HG03097 (cell line): ENCODE measurements around the gene APOL4.
"Not testable (repeated sequence)": the region's sequence is repeated elsewhere in the genome, so short reads cannot be mapped to it uniquely, and the experiment has no call there.

Experiments used
- ATAC-seq: cut with Tn5 transposase; IDR thresholded peaks from one replicate; pipeline ENCODE4 v1.9.1; 2021; ENCODE audit not compliant: unreplicated experiment, low FRiP score

The APOL4 gene

DNA sequence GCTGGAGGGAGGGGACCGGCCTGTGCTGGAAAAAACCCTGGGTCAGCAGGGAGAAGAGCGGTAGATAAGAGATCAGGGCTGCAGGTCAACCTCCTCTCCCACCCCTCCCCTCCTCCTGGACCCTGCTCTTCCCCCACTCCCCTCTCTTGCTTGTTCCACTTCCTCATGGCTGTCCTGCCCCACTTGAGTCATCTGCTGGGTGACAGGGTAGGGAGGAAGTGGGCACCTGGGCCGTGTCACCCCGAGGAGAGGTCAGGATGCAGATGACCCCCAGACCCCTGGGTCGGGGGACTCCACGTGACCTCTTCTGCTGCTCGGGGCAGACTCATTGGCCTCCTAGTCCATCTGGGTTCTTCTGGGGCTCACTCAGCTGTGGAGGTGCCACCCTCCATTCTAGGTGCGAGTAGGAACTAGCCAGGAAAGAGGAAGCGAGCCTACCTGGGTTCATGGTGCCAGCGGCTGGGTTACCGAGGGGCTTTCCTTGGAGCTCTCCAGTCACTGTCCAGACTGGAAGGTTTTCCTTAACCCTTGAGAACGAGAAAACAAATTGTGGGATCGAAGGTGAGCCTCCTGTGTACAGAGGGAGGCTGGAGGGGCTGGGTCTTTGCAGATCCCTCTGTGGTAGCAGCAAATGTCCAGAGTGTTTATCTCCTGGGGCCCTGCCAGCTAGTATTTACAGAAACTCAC, 31.2 kb upstream of the APOL4 start:
- ATAC-seq: no peak

DNA sequence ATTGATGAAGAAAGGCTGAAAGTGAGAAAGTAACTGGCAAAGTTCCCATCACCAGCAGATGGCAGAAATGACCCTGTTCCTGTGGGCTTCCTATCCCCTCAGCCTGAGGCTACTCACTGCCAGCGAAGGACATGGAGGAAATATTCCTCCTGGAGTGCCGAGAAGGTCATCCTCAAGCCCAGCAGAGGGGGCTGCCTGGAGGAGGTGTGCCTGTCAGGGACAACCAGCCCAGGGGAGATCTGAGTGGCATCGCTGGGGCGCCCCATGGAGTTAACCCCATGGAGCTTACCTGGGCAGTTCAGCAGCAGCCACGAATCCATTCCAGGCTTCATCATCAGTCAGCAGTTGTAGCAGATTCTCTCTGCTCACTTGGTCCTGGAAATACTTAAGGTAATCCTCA, 29.4 kb upstream of the APOL4 start:
- ATAC-seq: not testable (repeated sequence)

DNA sequence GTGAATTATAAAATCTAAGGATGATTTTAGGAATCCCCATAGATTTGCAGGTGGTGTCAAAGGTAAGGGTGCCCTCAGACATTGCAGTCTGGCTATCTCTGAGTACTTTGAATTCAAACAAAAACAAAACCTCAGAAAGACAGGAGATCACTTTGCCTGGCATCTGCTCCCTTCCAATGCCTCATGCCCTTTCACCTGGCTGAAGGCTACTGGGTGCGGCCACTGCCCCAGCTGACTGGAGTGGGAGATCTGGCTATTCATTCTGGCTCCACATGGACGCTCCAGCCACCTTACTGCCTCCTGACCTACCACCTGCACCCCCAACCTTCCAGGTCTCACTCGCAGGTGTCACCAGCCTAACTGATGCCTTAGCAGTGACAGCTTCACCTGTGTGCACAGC, 28.0 kb upstream of the APOL4 start:
- ATAC-seq: not testable (repeated sequence)

DNA sequence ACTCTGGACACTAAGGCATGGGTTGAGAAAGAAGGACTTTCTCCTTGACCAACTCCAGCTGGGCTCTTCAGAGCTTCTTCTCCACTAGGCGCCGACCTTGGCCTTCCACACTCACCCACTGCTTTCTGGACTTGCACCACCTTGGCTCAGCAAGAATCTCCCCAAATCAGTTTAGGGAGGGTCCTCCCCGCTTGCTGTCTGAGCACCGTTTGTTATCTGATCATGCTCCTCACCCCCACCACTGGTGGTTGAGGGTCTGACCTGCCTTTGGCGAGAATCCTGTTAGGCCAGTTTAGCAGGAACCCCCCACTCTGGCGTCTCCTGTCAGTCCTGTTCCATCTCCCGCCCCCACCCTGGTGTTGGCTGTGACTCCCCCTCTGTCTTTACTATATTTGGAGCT, 27.3 kb upstream of the APOL4 start:
- ATAC-seq: no peak

DNA sequence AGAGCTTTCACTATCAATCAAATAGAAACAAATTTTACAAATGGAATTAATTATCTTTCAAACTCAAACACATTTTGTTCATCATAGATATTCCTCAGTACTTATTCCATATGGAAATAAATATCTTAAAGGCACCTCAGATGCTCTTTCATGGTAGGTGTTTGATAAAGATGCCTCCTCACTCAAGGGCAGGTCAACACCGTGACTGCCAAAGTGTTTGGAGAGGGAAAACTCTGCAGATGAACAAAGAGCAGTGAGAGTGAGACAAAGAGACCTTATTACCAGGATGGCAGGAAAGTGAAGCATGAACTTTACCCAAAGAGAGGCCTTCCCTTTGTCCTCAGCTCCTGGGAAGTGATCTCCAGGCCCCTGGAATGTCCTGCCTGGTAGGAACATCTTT, 26.8 kb upstream of the APOL4 start:
- ATAC-seq: not testable (repeated sequence)

DNA sequence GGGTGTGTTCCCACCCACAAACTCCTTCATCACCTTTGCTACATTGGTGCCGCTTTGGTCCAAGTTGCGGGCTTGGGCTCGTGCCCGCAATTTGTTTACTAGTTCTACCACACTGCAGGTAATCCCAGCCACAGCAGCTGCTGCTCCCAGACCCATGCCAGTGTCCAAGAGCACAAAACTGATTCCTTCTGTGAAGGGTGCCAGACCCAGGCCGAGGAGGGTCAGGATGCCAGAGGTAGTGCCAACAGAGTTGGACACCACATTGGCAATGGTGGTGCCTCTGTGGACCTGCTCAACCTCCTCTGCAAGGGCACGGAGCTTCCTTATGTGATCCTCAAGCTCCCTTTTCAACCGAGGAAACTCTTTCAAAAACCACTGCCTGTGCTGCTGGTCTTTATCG, 26.2 kb upstream of the APOL4 start:
- no peak for ATAC-seq

DNA sequence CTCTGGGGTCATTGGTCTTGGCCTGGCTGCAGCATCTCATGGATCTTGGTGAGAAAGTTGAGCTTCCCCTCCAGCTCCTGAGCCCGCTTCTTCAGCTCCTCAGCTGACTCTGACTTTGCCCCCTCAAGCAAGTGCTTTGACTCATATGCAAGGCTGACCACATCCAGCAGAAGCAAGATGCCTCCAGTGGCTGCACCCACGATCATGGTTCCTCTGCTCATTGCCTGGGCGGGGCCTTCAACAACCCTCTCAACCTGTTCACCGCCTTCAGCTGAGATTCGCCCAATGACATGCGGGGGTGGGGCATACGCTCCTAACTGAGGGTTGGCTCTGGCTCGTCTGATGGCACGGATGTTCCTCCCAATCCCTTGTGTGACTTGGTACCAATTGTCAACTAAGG, 25.8 kb upstream of the APOL4 start:
- no peak for ATAC-seq

DNA sequence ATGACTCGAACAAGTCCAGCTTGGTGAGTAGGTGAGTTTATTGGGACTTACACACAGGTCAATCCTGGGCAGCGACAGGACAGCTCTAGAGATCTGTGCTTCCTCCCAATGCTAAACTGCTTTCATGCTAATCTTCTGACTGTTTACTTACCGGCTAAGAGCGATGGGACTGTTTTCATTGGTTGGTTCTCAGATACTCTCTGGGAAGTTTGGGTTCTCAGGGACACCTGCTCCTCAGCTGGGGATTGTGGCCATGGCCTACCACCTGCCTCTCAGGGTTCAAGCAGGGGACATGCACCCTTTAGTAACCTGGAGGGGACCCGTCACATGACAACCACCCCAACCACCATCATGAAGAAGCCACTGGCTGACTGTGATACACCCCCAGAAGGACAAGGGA, 24.6 kb upstream of the APOL4 start:
- no peak for ATAC-seq

DNA sequence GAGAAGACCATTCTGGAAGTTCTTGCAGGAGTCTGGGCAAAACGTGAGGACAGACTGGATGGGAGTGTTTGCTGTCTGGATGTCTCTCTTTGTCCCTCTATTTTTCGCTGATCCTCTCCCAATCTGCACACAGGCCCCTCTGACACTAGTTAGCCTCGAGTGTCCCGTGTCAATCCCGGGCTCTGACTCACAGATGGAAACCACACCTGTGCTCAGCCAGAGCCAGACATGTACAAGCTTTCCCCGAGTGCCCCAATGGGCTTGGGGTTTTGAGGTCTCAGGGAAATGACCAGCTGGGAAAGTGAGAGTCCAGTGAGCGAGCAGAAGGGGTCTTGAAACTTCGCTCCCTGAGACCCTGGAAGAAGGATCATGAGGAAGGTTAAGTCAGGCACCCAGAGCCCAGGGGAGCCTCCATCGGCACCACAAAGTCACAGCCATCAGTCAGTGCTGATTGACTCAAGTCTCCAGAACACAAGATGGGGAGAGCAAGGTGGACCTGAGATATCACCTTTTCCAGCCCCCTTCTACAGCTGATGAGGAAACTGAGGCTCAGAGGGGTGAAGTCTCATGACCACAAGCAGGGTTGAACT, 23.8 kb upstream of the APOL4 start:
- ATAC-seq: no peak

DNA sequence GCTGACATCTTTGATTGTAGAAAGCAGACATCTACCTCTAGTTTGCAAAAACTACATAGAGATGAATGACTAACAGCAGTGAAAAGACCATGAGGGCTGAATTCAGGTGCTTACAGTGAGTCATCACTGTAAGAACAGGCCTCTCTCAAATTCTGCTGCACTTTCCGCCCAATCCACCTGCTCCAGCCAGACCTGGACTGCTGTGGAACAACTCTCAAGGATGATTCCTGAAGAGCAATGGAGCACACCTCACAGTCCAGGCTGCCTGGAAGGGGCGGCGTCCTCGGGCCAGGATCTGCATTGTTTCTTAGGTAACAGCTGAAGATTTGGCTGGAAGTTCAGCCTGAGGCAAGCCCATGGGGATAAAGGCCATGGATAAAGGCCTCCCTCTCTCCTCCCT, 22.6 kb upstream of the APOL4 start:
- no peak for ATAC-seq

DNA sequence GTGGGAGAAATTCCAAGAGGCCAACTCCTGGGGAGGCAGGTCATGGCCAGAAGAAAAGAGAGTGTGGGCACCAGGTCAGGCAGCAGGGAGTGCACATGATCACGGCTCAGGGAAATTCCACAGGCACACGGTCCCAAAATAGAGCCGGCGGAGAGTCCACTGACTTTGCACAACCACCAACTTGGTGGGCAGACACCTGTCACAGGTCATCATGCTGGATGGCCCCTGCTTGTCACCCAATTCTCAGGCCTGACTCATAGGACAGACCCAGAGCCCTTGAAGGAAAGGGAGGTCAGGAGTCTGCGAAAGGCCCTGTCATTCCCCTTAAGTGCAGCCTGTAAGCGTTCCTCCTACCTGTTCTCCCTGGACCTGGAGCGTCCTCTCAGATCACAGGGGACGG, 21.9 kb upstream of the APOL4 start:
- no peak for ATAC-seq

DNA sequence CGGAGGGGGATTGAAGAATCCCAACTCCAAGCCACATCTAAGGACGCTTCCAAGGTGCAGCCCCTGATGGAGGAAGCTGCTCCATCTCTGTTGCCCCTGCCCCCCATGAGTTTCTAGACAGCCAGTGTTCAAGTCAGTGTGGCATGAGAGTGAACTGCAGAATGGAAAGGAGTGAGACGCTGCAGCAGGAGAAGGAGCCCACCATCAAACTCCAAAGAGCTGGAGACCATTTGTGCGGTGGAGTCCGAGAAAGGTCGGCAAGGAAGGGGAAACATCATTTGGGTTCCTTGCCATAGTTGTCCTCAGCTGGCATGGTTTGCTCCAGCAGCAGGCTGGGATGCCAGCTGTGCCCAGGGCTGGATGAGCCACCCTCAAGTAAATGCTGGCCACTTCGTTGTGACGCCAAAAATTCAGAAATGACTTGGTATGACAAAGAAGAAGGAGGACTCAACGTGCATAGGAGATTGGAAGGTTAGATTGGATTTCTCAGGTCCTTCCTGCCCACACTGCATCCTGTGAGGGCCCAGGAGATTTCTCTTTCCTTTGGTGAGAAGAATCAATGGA, 21.4 kb upstream of the APOL4 start:
- ATAC-seq: no peak

DNA sequence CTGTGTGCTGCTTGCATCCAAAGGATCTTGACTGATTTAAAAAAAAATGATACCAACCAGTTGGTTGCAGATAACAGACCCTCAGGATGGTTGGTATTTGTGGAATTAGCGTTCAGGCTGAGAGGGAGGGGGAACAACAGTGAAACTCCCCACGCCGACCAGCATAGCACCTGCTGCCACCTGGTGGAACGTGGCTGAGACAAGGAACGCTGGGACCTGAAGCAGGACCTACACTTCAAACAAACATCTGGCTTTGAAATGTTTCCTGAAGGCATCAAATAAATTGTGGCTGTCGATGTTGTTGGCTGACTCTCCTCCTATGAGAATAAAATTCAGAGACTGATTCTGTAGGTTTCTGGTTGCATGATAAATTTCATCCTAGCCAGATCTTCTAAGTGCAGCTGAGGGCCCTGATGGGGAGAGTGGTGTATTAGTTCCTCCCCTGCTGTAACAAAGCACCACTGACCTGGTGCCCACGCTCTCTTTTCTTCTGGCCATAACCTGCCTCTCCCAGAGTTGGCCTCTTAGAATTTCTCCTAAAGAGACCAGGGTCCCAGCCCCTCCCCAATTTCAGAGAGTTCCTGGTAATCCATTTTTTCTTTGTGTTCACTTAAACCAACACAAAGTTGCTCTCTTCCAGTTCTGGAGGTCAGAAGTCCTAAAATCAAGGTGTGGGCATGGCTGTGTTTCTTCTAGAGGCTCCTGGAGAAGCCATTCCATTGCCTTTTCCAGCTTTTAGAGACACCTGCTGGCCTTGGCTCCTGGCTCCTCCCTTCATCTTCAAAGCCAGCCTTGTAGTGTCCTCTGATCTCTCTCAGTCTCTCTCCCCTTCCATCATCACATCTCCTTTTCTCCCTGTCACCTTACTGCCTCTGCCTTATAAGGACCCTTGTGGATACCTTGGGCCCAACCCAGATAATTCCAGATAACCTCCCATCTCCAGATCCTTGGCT, 20.5 kb upstream of the APOL4 start:
- no peak for ATAC-seq

DNA sequence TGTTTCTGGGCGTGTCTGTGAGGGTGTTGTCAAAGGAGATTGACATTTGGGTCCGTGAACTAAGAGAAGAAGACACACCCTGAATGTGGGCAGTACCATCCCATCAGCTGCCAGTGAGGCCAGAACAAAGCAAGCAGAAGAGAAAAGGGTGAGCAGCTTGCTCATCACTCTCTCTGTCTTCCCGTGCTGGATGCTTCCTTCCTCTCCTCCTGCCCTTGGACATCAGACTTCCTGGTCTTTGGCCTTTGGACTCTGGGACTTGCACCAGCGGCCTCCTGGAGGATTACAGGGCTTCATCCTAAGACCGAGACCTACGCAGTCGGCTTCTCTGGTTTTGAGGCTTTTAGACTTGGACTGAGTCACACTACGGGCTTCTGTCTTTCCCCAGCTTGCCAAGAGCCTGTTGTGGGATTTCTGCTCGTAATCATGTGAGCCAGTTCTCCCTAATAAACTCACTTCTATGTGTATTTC, 18.9 kb upstream of the APOL4 start:
- ATAC-seq: no peak

DNA sequence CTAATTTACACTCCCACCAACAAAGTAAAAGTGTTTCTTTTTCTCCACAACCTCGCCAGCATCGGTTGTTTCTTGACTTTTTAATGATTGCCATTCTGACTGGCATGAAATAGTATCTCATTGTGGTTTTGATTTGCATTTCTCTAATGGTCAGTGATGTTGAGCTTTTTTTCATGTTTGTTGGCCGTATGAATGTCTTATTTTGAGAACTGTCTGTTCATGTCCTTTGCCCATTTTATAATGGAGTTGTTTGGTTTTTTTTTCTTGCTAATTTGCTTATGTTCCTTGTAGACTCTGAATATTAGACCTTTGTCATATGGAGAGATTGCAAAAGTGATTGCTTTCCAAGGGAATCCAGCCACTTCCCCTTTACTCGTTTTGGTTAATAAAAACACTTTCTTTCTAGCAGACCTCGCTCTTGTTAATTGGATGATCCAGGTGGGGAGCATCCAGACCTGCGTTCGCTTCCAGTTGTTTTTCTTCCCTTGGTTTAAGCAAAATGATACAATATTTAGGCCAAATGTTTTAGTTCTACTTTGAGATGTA, 17.1 kb upstream of the APOL4 start:
- no peak for ATAC-seq

DNA sequence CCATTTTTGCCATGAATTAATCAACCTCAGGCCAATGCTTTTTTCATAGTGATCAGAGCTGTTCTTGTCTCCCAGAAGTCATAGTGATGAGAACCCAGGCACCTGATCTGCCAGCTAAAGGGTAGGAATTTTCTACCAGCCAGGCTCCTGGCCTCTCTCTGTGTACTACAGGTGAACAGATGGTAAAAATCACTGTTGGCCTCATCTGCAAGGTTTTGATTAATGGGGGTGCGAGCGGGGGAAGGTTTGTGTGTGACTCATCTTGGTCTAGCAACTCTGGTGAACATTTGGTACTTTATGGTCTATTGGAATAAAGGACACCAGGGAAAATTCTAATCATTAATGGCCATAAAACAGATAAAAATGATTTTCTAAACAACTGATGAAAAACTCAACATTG, 14.4 kb upstream of the APOL4 start:
- no peak for ATAC-seq

DNA sequence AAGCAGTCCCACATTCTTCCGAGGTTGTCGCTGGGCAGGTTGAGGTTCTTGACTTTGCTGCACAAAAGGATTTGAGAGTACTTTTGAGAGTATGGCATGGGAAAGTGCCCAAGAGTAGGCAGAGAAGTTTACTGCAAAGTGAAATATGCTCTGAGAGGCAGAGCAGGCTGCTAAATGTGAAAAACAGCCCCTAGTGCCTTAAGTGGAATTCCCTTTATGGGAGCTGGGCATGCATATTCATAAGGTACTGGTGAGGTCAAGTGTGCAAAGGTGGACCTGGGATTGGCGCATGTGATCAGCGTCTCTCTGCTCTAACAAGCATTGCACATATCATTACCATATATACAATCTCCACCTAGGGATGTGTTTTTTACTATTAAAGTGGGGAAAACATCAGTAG, 12.0 kb upstream of the APOL4 start:
- no peak for ATAC-seq

DNA sequence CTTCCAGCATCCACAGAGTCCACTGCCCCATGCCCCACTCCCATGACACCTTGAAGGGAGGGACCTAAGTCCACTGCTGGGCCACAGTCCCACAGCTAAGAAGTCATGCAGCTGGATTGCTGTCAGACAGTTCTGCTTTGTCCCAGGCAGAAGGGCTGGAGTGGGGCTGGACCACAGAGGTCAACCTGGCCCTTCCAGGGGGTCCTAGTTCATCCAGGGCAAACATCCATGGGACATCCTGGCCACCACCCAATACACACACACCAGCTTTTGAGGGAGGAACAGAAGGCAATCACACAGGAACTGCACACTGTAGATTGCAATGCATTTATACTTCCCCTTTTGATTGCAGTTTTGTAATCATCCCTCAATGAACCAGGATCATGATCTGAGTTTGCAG, 11.3 kb upstream of the APOL4 start:
- no peak for ATAC-seq

DNA sequence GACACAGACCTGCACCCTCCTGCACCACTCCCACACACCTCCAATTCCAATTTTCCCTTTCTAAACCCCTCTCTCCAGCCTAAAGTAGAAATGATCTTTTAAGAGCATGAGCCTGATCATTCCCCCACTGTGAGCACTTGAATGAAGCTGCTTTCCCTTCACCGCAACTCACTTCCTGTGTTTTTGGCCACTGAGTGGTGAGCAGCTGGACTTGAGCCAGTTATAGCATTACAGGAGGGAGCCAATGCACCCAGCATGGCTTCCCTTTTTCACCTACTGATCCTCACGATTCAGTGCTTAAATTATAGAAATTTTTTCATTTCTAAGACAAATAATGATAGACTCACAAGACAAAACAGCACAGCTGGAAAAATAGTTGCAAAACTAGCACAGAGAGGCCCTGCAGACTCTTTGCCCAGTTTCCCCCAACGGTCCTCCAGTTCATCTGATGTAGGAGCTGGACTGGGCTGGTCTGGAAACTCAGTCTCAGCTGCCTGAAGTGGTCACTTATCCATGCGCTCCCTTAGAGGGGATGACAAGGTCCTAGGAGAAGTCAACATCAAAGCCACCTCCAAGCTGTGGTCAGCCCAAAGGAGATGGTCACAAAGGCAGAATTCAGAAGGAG, 9.7 kb upstream of the APOL4 start:
- no peak for ATAC-seq

DNA sequence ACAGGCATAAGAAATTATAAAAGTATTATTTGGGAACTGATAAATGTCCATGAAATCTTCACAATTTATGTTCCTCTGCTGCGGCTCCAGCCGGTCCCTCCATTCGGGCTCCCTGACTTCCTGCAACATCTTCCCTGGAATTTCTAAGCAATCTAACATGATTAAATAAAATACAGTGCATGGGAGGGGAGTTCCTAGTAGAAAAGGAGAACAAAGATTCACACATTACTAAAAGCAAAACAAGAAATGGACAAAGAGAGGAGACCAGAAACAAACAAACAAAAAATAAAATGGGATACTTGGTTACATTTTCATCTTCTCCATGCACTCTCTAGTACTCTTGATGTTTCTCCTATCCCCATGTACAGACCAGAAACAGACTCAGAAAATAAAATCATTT, 8.6 kb upstream of the APOL4 start:
- ATAC-seq: no peak
